Effector memory CD4-positive, alpha-beta T cell (primary cell): Measurements from ENCODE around the gene APLNR.

Experiments
- DNase-seq, 3 donors: peaks; one replicate each; pipeline ENCODE4 v3.0.0-alpha.2; 2020
- H3K27ac ChIP-seq: 2 replicates; pipeline ENCODE4 v1.7.0; 2013; ENCODE audit warnings: mild to moderate bottlenecking, low read length, moderate library complexity; ENCODE audit not compliant: insufficient read depth, poor library complexity, severe bottlenecking
- H3K27me3 ChIP-seq: replicated peaks from 2 replicates; pipeline ENCODE4 v1.7.0; 2013; ENCODE audit warnings: mild to moderate bottlenecking, low read length; ENCODE audit not compliant: insufficient read depth, control insufficient read depth, poor library complexity, severe bottlenecking
- H3K36me3 ChIP-seq: 2 replicates; pipeline ENCODE4 v1.7.0; 2013; ENCODE audit warnings: mild to moderate bottlenecking, low read length, moderate library complexity; ENCODE audit not compliant: control insufficient read depth, insufficient read depth
- H3K4me1 ChIP-seq: 2 replicates; pipeline ENCODE4 v1.7.0; 2013; ENCODE audit warnings: low read length, mild to moderate bottlenecking; ENCODE audit not compliant: control insufficient read depth, insufficient read depth, poor library complexity, severe bottlenecking
- H3K4me3 ChIP-seq: 2 replicates; pipeline ENCODE4 v1.7.0; 2013; ENCODE audit warnings: low read length, low read depth, mild to moderate bottlenecking; ENCODE audit not compliant: insufficient read depth, poor library complexity, severe bottlenecking
- H3K9me3 ChIP-seq: 2 replicates; pipeline ENCODE4 v1.7.0; 2013; ENCODE audit warnings: mild to moderate bottlenecking, low read length, moderate library complexity; ENCODE audit not compliant: control insufficient read depth

Gene APLNR

GRCh38 chr11:57203882-57204480 is 33.1 kb downstream of the APLNR start:
- no peaks in the 10 kb centered on the region for H3K36me3 ChIP-seq
- no peaks in the 10 kb centered on the region for H3K4me1 ChIP-seq
- H3K4me3 ChIP-seq, result no peak overlapping the region
- no peaks in the 10 kb centered on the region for H3K9me3 ChIP-seq
- DNase-seq, result no peak
- no peak overlapping the region for H3K27ac ChIP-seq
- H3K27me3 ChIP-seq, result no peaks in the 10 kb centered on the region

- H3K27me3 ChIP-seq, result no peaks in the 10 kb centered on the region
- H3K4me1 ChIP-seq, result no peaks in the 10 kb centered on the region
- no peak for DNase-seq
- H3K4me3 ChIP-seq, result no peak overlapping the region
- no peaks in the 10 kb centered on the region for H3K9me3 ChIP-seq
- H3K27ac ChIP-seq, result no peak overlapping the region
- no peaks in the 10 kb centered on the region for H3K36me3 ChIP-seq
Measured at GRCh38 chr11:57203359-57203758, 33.7 kb downstream of the APLNR start.

GRCh38 chr11:57202281-57202680 is 34.8 kb downstream of the APLNR start:
- Histone ChIP-seq H3K9me3 (no peaks in the 10 kb centered on the region), H3K36me3 (no peaks in the 10 kb centered on the region), H3K27ac (no peak overlapping the region), H3K4me1 (no peaks in the 10 kb centered on the region), H3K4me3 (no peak overlapping the region), H3K27me3 (no peaks in the 10 kb centered on the region)
- DNase-seq, result no peak

GRCh38 chr11:57200917-57201316 is 36.1 kb downstream of the APLNR start:
- Histone ChIP-seq H3K9me3 (no peaks in the 10 kb centered on the region), H3K36me3 (no peaks in the 10 kb centered on the region), H3K4me3 (no peak overlapping the region), H3K4me1 (no peaks in the 10 kb centered on the region), H3K27me3 (no peaks in the 10 kb centered on the region), H3K27ac (no peak overlapping the region)
- no peak for DNase-seq

- H3K9me3 ChIP-seq, result no peaks in the 10 kb centered on the region
- DNase-seq, result no peak
- no peak overlapping the region for H3K4me3 ChIP-seq
- H3K4me1 ChIP-seq, result no peaks in the 10 kb centered on the region
- H3K36me3 ChIP-seq, result no peaks in the 10 kb centered on the region
- H3K27ac ChIP-seq, result no peak overlapping the region
- no peaks in the 10 kb centered on the region for H3K27me3 ChIP-seq
Measured at GRCh38 chr11:57199330-57199729, 37.7 kb downstream of the APLNR start.

- Histone ChIP-seq H3K27ac (no peak overlapping the region), H3K27me3 (no peaks in the 10 kb centered on the region), H3K9me3 (no peaks in the 10 kb centered on the region), H3K36me3 (no peaks in the 10 kb centered on the region), H3K4me1 (no peaks in the 10 kb centered on the region), H3K4me3 (no peak overlapping the region)
- DNase-seq, result no peak
Measured at GRCh38 chr11:57197762-57198161, 39.3 kb downstream of the APLNR start.

GRCh38 chr11:57196596-57196995 is 40.5 kb downstream of the APLNR start:
- H3K9me3 ChIP-seq, result no peaks in the 10 kb centered on the region
- H3K27ac ChIP-seq, result no peak overlapping the region
- no peaks in the 10 kb centered on the region for H3K4me1 ChIP-seq
- no peak overlapping the region for H3K4me3 ChIP-seq
- no peak for DNase-seq
- no peaks in the 10 kb centered on the region for H3K27me3 ChIP-seq
- no peaks in the 10 kb centered on the region for H3K36me3 ChIP-seq

- no peak overlapping the region for H3K27ac ChIP-seq
- H3K36me3 ChIP-seq, result no peaks in the 10 kb centered on the region
- no peak for DNase-seq
- H3K4me1 ChIP-seq, result no peaks in the 10 kb centered on the region
- H3K4me3 ChIP-seq, result no peak overlapping the region
- H3K27me3 ChIP-seq, result no peaks in the 10 kb centered on the region
- H3K9me3 ChIP-seq, result no peaks in the 10 kb centered on the region
Measured at GRCh38 chr11:57192316-57192715, 44.7 kb downstream of the APLNR start.

GRCh38 chr11:57191311-57192219 is 45.5 kb downstream of the APLNR start:
- no peak for DNase-seq

GRCh38 chr11:57190548-57190947 is 46.5 kb downstream of the APLNR start:
- Histone ChIP-seq H3K9me3 (no peaks in the 10 kb centered on the region), H3K27ac (no peak overlapping the region), H3K27me3 (no peaks in the 10 kb centered on the region), H3K36me3 (no peaks in the 10 kb centered on the region), H3K4me3 (no peak overlapping the region), H3K4me1 (no peaks in the 10 kb centered on the region)
- no peak for DNase-seq

More at GRCh38 chr11:57191311-57192219, 45.5 kb downstream of the APLNR start:
- Histone ChIP-seq H3K36me3 (no peaks in the 10 kb centered on the region), H3K27me3 (no peaks in the 10 kb centered on the region), H3K9me3 (no peaks in the 10 kb centered on the region), H3K4me3 (no peak overlapping the region), H3K4me1 (no peaks in the 10 kb centered on the region), H3K27ac (no peak overlapping the region)
